ENCODE measurements around the gene TREM2. TPM values are rescaled to one million over a fixed set of nuclear protein-coding genes. Genes with fewer than 3 reads are reported as not detected.
"Not testable (repeated sequence)": the region's sequence is repeated elsewhere in the genome, so short reads cannot be mapped to it uniquely, and the experiment has no call there.

Gene TREM2
- total RNA-seq, 2 donors from 2014 or later, result not detected

DNA sequence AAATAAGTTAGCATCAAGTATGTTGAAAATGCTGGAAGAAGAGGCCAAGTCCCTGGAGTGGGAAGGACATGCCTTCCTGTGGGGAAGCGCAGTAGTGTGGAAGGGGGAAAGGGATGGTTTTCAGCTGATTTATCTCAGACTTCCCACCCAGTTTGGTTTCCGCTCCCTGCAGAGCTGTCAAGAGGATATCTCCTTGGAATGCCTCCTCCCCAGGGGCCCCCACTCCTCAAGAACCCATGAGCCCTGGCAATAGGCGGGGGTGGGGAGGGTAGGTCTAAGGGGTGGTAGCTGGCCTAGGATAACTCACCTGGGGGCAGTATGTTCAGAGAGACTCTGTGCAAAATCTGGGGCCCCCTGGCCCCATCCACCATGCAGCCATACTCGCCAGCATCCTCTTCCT, 9.5 kb downstream of the TREM2 start:
- Mint-ChIP-seq H3K36me3 (ENCODE audit: low read depth) (no peaks in the 10 kb centered on the region), H3K4me1 (no peaks in the 10 kb centered on the region), H3K27me3 (no peaks in the 10 kb centered on the region), H3K9me3 (no peaks in the 10 kb centered on the region), H3K27ac (no peak overlapping the region), H3K4me3 (no peak overlapping the region)
- no peak for ATAC-seq (replicated peaks)

GRCh38 chr6:41150671-41151070, 12.2 kb downstream of the TREM2 start:
- H3K27me3 Mint-ChIP-seq, result no peaks in the 10 kb centered on the region
- ATAC-seq (replicated peaks), result no peak
- no peaks in the 10 kb centered on the region for H3K9me3 Mint-ChIP-seq
- no peak overlapping the region for H3K27ac Mint-ChIP-seq
- H3K36me3 Mint-ChIP-seq (ENCODE audit: low read depth), result no peaks in the 10 kb centered on the region
- no peak overlapping the region for H3K4me3 Mint-ChIP-seq
- H3K4me1 Mint-ChIP-seq, result peaks cover 6% of the 10 kb centered on the region

GRCh38 chr6:41147917-41148316, 15.0 kb downstream of the TREM2 start:
- H3K27me3 Mint-ChIP-seq, result no peaks in the 10 kb centered on the region
- peaks cover 6% of the 10 kb centered on the region for H3K4me1 Mint-ChIP-seq
- H3K9me3 Mint-ChIP-seq, result no peaks in the 10 kb centered on the region
- no peak overlapping the region for H3K4me3 Mint-ChIP-seq
- peak overlapping the region; percentile 29 for H3K27ac Mint-ChIP-seq
- no peak for ATAC-seq (replicated peaks)
- no peaks in the 10 kb centered on the region for H3K36me3 Mint-ChIP-seq (ENCODE audit: low read depth)

DNA sequence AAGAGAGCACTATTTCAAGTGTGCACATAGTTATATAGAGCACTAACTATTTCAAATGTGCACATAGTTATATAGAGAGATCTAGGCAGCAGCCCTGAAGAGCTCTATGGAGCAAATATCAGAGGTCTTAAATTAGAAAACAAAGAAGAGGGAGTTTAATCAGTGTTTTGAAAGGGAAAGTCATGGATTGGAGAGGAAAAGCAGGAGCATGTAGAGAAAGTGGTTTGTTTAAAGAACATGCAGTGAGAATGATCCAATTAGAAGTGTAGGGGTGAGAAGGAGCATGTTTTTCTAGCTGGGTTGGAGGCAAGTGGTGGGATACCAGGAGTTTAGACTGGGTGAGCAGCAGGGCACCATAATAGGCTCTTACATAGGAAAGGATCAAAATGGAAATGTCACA, 26.0 kb downstream of the TREM2 start:
- Mint-ChIP-seq H3K36me3 (ENCODE audit: low read depth) (peaks cover 20% of the 10 kb centered on the region), H3K4me1 (no peaks in the 10 kb centered on the region), H3K27me3 (no peaks in the 10 kb centered on the region), H3K4me3 (no peak overlapping the region), H3K27ac (no peak overlapping the region), H3K9me3 (no peaks in the 10 kb centered on the region)
- ATAC-seq (replicated peaks), result no peak

- ATAC-seq (replicated peaks), result no peak
- Mint-ChIP-seq H3K4me1 (no peaks in the 10 kb centered on the region), H3K27me3 (no peaks in the 10 kb centered on the region), H3K9me3 (no peaks in the 10 kb centered on the region), H3K36me3 (ENCODE audit: low read depth) (peaks cover 15% of the 10 kb centered on the region), H3K4me3 (no peak overlapping the region), H3K27ac (no peak overlapping the region)
Measured at GRCh38 chr6:41135062-41135832, 27.7 kb downstream of the TREM2 start.

DNA sequence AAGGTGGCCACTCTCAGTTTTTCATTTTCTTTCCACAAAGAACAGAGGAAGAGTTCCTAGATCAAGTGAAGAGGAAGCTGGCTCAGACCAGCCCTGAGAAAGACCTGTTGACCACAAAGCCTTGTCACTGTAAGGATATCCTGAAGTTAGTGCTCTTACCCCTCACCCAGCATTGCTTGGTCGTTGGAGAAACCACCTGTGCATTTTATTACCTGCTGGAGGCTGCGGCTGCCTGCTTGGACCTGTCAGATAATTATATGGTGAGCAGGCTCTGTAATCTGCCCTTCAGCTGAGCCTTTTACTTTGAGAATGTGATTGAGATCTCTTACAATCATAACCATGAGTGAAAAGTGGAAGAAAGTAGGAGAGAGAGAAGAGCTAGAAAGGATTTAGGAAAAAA, 30.7 kb downstream of the TREM2 start:
- H3K27me3 Mint-ChIP-seq, result no peaks in the 10 kb centered on the region
- H3K4me3 Mint-ChIP-seq, result no peak overlapping the region
- H3K4me1 Mint-ChIP-seq, result no peaks in the 10 kb centered on the region
- no peaks in the 10 kb centered on the region for H3K9me3 Mint-ChIP-seq
- ATAC-seq (replicated peaks), result no peak
- peaks cover 21% of the 10 kb centered on the region for H3K36me3 Mint-ChIP-seq (ENCODE audit: low read depth)
- no peak overlapping the region for H3K27ac Mint-ChIP-seq

GRCh38 chr6:41125282-41125681, 37.6 kb downstream of the TREM2 start:
- Mint-ChIP-seq H3K4me3 (no peak overlapping the region), H3K4me1 (no peaks in the 10 kb centered on the region), H3K27me3 (no peaks in the 10 kb centered on the region), H3K27ac (no peak overlapping the region), H3K36me3 (ENCODE audit: low read depth) (peaks cover 25% of the 10 kb centered on the region), H3K9me3 (no peaks in the 10 kb centered on the region)
- no peak for ATAC-seq (replicated peaks)

DNA sequence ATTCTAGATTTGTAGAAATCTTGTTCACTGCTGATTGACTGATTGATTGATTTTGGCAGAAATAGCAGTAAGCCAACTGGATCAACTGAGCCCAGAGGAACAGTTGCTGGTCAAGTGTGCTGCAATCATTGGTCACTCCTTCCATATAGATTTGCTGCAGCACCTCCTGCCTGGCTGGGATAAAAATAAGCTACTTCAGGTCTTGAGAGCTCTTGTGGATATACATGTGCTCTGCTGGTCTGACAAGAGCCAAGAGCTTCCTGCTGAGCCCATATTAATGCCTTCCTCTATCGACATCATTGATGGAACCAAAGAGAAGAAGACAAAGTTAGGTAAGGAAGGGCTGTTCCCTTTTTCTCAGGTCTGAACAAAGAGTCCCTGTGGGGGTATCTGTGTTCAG, 40.0 kb downstream of the TREM2 start:
- no peaks in the 10 kb centered on the region for H3K4me1 Mint-ChIP-seq
- no peaks in the 10 kb centered on the region for H3K27me3 Mint-ChIP-seq
- ATAC-seq (replicated peaks), result no peak
- no peaks in the 10 kb centered on the region for H3K9me3 Mint-ChIP-seq
- H3K4me3 Mint-ChIP-seq, result no peak overlapping the region
- peaks cover 26% of the 10 kb centered on the region for H3K36me3 Mint-ChIP-seq (ENCODE audit: low read depth)
- H3K27ac Mint-ChIP-seq, result no peak overlapping the region

DNA sequence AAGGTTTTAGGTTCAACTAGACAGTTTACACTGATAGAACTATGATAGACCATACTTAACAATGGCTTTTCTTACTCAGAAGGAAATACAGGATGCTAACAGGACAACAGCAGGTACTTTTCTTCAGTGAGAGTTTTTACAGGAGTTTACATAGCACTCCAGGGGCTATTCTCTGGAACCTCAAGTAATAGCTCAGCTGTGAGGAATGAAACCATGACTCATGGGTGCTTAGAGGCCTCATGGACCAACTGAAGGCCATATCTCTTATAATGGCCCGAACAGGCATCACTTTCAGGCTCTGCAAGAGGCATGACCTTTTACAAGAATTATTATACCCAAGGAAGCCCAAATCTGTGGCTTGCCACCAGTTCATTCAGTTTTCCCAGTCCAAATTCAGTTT, 40.5 kb downstream of the TREM2 start:
- no peak for ATAC-seq (replicated peaks)
- Mint-ChIP-seq H3K4me1 (no peaks in the 10 kb centered on the region), H3K27me3 (no peaks in the 10 kb centered on the region), H3K9me3 (no peaks in the 10 kb centered on the region), H3K4me3 (no peak overlapping the region), H3K27ac (no peak overlapping the region), H3K36me3 (ENCODE audit: low read depth) (peaks cover 28% of the 10 kb centered on the region)

DNA sequence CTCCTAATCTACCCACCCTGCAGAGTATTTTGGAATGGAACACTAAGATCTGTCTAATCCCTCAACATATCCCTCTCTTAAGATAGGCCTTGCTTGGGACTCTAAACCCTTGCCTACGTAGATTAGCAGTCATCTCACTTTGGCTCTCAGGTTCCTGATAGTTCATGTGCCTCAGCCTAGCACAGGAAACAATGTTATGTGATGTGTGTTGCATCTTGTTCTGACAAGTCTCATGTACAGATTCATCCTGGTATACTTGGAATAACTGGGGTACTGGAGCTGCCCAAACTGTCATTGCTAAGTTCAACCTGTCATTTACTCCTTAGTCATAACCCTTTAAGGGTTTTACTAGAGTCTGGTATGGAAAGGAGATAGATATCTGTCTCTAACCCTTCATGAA, 42.9 kb downstream of the TREM2 start:
- no peak for ATAC-seq (replicated peaks)

GRCh38 chr6:41119508-41119907, 43.4 kb downstream of the TREM2 start:
- Mint-ChIP-seq H3K4me3 (no peak overlapping the region), H3K4me1 (no peaks in the 10 kb centered on the region), H3K27me3 (no peaks in the 10 kb centered on the region), H3K9me3 (no peaks in the 10 kb centered on the region), H3K27ac (no peak overlapping the region), H3K36me3 (ENCODE audit: low read depth) (peaks cover 26% of the 10 kb centered on the region)
- ATAC-seq (replicated peaks), result no peak

More for the DNA sequence above, 42.9 kb downstream of the TREM2 start:
- H3K9me3 Mint-ChIP-seq, result no peaks in the 10 kb centered on the region
- no peak overlapping the region for H3K27ac Mint-ChIP-seq
- H3K4me1 Mint-ChIP-seq, result no peaks in the 10 kb centered on the region
- H3K36me3 Mint-ChIP-seq (ENCODE audit: low read depth), result peaks cover 26% of the 10 kb centered on the region
- H3K4me3 Mint-ChIP-seq, result no peak overlapping the region
- no peaks in the 10 kb centered on the region for H3K27me3 Mint-ChIP-seq

GRCh38 chr6:41115027-41115426, 47.9 kb downstream of the TREM2 start:
- H3K4me1 Mint-ChIP-seq; H3K27me3 Mint-ChIP-seq; H3K36me3 Mint-ChIP-seq (ENCODE audit: low read depth); H3K9me3 Mint-ChIP-seq; H3K4me3 Mint-ChIP-seq; H3K27ac Mint-ChIP-seq; ATAC-seq (replicated peaks): not testable (repeated sequence)

DNA sequence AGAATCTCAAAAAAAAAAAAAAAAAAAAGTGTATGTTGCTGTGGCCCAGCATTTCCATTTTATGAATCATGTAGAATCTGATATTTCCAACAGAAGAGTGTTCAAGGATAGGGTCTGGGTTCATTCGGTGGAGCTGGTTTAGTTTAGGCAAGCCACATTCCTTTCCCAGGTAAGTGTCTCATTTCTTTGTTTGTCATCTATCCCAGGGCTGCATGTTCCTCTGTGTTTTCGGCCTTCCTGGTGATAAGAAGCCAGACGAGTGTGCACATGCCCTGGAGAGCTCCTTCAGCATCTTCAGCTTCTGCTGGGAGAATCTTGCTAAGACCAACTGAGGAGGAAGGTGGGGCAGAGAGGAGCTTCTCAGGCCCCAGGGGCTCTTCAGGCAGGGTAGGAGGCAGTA, 51.9 kb downstream of the TREM2 start:
- Mint-ChIP-seq H3K27me3 (no peaks in the 10 kb centered on the region), H3K4me1 (no peaks in the 10 kb centered on the region), H3K4me3 (no peak overlapping the region), H3K9me3 (no peaks in the 10 kb centered on the region), H3K27ac (no peak overlapping the region), H3K36me3 (ENCODE audit: low read depth) (peaks cover 9% of the 10 kb centered on the region)
- no peak for ATAC-seq (replicated peaks)
